Fibroblast of the aortic adventitia (primary cell): ENCODE data around the gene CLCA1. TPM values are rescaled to one million over a fixed set of nuclear protein-coding genes. Genes with fewer than 3 reads are reported as not detected.

ENCODE experiments used
- DNase-seq: peaks from one replicate; pipeline ENCODE4 v3.0.0-alpha.2; 2010; ENCODE audit warnings: low read depth
- H3K4me3 ChIP-seq: 2 replicates; pipeline ENCODE4 v1.5.1; 2011; ENCODE audit warnings: low read depth, mild to moderate bottlenecking, control low read depth, low read length, moderate library complexity
- total RNA-seq: library from RNA; depleted of rRNA; stranded (reverse); fragments of >200 nt; gene quantifications from 2 replicates; pipeline ENCODE4 v1.2.3, GENCODE V29; 2012; ENCODE audit warnings: low replicate concordance
- TF ChIP-seq, protein P1 (sequence below): IDR thresholded peaks from 2 replicates; pipeline ENCODE4 v1.5.1; 2011; ENCODE audit warnings: mild to moderate bottlenecking, low read length, control low read depth, inconsistent platforms; ENCODE audit not compliant: insufficient read depth

The CLCA1 gene
- total RNA-seq, 1 donor: not detected

DNA sequence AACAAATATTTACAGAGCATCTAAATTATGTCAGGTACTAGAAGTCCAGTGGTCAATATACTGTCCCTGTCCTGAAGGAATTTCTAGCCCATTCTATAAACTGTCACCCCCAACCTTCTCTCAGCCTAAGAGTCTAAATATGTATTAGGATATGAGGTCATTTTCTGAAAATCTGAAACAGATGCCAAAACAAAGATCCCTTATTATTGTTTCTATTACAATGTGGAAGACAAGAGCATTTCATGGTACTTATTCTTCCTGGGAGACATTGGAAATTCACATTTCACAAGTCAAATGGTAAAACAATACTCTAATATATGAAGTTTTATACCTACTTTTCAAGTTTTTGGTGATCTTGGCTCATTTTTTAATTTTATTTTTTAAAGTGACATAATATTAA, 2.6 kb downstream of the CLCA1 start:
- DNase-seq: peak; percentile 26
- TF ChIP-seq, protein P1, sequence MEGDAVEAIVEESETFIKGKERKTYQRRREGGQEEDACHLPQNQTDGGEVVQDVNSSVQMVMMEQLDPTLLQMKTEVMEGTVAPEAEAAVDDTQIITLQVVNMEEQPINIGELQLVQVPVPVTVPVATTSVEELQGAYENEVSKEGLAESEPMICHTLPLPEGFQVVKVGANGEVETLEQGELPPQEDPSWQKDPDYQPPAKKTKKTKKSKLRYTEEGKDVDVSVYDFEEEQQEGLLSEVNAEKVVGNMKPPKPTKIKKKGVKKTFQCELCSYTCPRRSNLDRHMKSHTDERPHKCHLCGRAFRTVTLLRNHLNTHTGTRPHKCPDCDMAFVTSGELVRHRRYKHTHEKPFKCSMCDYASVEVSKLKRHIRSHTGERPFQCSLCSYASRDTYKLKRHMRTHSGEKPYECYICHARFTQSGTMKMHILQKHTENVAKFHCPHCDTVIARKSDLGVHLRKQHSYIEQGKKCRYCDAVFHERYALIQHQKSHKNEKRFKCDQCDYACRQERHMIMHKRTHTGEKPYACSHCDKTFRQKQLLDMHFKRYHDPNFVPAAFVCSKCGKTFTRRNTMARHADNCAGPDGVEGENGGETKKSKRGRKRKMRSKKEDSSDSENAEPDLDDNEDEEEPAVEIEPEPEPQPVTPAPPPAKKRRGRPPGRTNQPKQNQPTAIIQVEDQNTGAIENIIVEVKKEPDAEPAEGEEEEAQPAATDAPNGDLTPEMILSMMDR: no peak
- H3K4me3 ChIP-seq: no peak overlapping the region

DNA sequence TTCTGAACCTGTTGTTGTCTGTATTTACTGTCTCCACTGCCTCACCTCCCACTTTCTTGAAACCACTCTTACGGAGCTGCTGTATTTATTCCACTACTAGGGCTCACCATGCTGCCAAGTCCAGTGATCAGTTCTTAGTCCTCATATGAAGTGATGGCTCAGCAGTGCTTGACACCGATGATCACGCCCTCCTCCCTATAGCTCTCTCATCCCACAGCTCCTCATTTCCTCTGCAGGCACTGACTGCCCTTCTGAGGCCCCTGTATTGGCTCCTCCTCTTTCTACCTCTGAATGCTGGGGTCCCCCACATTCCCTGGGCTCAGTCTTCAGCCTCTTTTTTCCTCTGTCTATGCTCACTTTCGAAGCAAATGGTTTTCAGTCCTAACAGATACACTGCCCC, 3.4 kb downstream of the CLCA1 start:
- H3K4me3 ChIP-seq: no peak overlapping the region
- DNase-seq: no peak
- TF ChIP-seq, protein P1: no peak

DNA sequence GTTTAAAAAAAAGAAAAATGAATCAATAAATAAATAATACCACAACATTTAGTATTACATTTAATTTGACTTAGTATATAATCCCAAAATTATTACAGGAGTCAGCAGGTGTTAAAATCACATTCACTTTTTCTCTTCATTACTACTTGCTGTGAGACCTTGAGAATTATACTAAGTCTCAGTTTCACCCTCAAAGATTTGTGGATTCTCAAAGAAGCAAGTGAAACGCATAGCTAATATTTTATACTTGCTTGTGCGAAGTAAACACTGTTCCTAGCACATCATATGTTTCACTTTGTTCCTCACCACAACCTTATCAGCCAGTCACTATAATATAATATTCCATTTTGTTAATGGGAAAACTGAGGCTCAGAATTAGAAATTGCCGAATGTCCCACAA, 4.0 kb downstream of the CLCA1 start:
- TF ChIP-seq, protein P1: no peak
- no peak for DNase-seq
- no peak overlapping the region for H3K4me3 ChIP-seq

DNA sequence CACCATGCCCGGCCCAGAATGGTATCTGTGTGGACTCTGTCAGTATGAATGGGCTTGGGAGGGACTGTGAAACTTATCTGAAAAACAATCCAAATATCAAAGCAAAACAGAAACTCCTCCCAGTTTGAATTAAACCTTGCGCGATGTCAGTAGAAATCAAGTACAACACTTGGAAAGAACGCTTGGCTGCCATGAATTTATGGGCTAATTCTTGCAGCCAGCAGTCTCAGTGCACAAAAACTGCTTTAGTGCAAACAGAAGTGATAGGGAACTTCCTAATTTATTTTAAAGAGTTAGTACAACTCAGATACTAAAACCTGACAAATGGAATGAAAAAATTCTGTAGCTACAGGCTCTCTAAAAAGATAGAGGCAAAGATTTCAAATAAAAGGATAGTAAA, 8.5 kb downstream of the CLCA1 start:
- TF ChIP-seq, protein P1: no peak
- no peak overlapping the region for H3K4me3 ChIP-seq
- peak; percentile 46 for DNase-seq

DNA sequence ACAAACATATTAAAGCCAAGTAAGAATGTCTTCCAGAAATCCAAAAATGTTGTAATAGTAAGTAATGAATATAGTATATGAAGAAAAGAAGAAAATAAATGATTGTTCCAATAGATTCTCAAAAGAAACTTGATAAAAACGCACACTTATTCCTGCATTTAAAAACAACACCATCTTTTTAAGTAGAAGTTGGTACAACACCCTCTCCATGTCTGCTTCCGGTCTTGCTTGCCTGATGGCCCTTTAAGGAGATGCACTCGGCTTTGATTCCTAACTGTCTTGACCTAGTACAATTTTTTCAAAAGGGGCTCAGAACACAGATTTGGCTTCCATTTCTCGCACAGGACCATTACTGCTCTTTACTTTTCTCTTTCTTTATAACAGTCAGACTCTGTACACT, 9.0 kb downstream of the CLCA1 start:
- no peak overlapping the region for H3K4me3 ChIP-seq
- peak; percentile 14 for DNase-seq
- TF ChIP-seq, protein P1: no peak

DNA sequence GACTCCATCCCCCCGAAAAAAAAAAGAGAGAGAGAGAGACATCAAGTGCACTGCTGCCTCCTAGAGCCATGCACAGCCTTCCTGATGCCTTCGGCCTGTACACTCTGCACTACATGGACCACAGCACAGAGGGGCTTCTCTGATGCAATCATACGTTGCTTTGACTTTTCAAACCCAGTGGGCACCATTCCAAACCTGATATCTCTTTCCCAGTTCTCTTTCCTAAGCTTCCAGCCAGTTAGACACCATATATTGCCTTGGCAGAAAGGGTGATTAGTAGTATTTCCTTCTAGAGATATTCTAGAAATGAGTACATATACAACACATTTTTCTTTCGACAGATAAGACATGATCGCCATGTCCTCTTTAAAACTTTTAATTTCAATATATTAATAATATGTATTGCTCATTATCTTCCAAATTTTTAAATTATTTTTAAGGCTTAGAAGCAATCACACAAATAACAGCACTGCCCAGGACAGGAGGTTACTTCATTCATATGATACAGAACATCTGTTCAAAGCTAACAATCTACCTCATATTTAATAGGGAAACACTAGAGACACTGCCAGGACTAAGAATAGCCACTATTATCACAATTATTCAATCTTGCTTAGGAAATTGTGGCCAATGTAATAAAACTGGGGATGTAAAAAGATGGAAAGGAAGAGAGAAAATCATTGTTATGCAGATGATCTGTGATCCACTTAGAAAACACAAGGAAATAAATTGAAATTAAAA, 9.9 kb downstream of the CLCA1 start:
- TF ChIP-seq, protein P1: no peak
- DNase-seq: peak; percentile 64
- no peak overlapping the region for H3K4me3 ChIP-seq

DNA sequence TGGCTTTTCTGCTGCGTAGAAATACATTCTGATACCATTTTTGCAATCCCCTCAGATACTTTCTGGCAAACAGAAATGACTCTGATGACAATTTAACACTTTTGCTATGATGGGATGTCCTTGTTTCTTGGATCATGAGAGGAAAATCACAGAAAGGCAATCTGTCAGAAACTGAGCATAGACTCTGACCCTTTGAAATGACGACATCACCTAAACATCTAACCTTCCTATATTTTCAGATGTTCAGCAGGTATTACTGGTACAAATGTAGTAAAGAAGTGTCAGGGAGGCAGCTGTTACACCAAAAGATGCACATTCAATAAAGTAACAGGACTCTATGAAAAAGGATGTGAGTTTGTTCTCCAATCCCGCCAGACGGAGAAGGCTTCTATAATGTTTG, 13.2 kb downstream of the CLCA1 start:
- no peak overlapping the region for H3K4me3 ChIP-seq
- TF ChIP-seq, protein P1: no peak
- no peak for DNase-seq
